HG03095 (cell line): ENCODE measurements around the gene SIRT6.
"Not testable (repeated sequence)": the region's sequence is repeated elsewhere in the genome, so short reads cannot be mapped to it uniquely, and the experiment has no call there.

ENCODE experiments used
- ATAC-seq: cut with Tn5 transposase; IDR thresholded peaks from one replicate; pipeline ENCODE4 v1.9.1; 2021; ENCODE audit warnings: moderate library complexity; ENCODE audit not compliant: unreplicated experiment

Gene SIRT6

GRCh38 chr19:4200940-4201542, 18.7 kb upstream of the SIRT6 start:
- ATAC-seq = no peak

GRCh38 chr19:4199699-4200293, 17.4 kb upstream of the SIRT6 start:
- ATAC-seq = no peak

DNA sequence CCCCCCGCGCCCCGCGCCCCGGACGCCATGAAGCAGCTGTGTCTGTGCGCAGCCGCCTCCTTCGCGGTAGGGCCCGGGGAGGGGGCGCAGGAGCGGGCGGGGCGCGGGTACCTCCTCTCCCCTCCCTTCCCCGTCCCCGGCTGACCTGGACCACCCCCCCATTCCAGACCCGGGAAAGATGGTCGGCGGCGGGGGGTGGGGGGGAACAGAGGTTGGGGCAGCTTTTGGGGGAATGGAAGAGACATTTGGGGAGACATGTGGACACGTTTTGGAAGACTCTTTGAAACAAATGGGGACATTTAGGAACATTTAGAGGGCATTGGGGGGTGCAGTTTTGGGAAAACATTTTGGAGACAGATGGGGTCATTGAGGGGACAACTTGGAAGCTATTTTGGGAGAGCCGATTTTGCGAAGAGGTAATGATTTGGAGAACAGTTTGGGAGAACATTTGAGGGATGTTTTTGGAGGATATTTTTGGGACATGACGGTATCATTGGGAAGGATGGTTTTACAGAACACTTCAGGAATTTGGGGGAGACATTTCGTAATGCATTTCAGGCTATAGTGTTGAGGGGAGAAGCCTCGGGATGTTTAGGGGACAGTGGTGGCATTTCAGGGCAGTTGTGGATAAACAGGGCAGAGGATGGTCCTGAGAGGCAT, 16.2 kb upstream of the SIRT6 start:
- ATAC-seq = no peak

DNA sequence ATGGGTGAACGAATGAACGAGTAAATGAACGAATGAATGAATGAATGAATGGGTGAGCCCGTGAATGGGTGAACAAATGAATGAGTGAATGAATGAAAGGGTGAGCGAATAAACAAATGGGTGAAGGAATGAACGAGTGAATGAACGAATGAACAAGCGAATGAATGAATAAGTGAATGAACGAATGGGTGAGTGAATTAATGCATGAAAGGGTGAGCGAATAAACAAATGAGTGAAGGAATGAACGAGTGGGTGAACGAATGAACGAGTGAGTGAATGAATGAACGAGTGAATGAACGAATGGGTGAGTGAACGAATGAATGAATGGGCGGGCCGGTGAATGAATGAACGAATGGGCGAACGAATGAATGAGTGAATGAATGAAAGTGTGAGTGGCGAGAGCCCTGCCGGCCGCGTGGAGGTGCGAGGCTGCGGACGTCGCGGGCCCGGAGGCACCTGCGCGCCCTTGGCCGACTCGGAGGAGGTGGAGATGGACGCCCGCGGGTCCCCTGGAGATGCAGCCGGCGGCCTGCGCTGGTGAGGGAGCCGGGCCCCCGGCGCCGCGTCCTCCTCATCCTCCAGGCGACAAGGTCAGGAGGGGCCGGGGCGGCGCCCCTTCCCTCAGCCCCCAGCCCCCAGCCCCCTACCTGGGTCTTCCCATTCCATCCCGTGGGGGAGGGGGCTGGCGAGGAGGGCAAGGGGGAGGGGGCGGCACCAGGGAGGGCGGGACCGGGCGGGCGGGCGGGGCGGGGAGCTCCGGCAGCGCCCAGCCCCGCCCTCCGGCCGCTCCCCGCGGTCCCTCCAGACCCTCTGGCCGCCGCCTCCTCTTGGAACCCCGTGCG, 15.5 kb upstream of the SIRT6 start:
- no peak for ATAC-seq

DNA sequence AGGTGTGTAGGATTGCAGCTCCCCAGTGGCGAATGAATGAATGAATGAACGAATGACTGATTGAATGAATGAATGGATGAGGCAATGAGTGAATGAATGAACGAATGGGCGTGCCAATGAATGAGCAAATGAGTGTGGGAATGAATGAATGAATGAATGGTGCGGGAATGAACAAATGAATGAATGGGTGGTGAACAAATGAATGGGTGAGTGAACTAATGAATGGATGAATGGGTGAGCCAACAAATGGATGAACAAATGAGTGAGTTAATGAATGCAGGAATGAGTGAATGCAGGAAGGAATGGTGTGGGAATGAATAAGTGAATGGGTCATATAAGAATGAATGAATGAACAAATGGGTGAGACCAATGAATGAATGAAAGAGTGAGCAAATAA, 14.9 kb upstream of the SIRT6 start:
- ATAC-seq = no peak

DNA sequence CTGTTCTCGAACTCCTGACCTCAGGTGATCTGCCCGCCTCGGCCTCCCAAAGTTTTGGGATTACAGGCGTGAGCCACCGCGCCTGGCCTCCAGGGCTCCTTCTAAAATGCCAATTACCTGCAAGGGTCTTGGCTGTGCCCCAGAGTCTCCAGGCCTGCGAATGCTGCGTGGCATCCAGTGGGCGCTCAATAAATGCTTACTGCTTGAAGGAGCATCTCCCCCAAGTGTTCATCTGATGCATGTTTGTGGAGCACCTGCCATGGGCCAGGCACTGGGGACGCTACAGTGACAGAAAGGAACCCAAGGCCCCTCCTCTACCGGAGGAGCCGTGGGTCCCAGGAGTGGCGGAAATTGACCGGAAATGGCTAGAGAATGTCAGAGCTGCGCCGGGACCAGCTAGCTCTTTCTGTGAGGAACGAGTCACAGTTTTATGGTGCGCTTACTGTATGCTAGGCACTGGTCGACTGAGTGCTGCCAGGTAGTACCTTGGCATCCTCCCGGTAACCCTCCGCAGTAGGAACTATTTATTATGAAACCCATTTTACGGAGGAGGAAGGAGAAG, 14.3 kb upstream of the SIRT6 start:
- ATAC-seq = no peak

DNA sequence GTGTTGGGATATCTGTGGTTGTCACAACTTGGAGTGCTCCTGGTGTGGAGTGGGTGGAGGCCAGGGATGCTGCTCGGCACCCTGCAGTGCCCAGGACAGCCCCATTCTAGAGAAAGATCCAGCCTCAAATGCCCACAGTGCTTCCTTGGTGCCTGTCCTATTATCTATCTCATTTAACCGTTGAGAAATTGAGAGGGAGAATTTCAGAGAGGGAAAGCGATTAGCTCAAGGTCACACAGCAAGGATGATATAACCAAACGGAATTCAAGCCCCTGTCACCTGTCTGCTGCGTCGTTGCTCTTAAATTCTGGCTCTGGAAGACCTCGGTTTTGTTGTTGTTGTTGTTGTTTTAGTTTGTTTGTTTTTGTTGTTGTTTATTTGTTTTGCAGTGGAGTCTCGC, 13.6 kb upstream of the SIRT6 start:
- ATAC-seq = no peak

- ATAC-seq = no peak
Observed at GRCh38 chr19:4194353-4194752, 12.0 kb upstream of the SIRT6 start.

DNA sequence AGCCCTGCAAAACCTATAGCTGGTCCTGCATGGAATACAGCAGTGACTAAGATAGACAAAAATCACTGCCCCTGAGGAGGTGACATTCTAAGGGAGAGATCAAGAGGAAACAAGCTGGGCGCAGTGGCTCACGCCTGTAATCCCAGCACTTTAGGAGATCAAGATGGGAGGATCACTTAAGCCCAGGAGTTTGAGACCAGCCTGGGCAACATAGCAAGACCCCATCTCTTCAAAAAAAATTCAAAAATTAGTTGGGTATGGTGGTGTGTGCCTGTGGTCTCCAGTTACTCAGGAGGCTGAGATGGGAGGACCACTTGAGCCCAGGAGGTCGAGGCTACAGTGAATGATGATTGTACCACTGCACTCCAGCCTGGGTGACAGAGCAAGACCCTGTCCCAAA, 10.2 kb upstream of the SIRT6 start:
- not testable (repeated sequence) for ATAC-seq

- no peak for ATAC-seq
Observed at GRCh38 chr19:4189641-4190040, 7.3 kb upstream of the SIRT6 start.

- ATAC-seq = no peak
Observed at GRCh38 chr19:4187313-4188122, 5.2 kb upstream of the SIRT6 start.

DNA sequence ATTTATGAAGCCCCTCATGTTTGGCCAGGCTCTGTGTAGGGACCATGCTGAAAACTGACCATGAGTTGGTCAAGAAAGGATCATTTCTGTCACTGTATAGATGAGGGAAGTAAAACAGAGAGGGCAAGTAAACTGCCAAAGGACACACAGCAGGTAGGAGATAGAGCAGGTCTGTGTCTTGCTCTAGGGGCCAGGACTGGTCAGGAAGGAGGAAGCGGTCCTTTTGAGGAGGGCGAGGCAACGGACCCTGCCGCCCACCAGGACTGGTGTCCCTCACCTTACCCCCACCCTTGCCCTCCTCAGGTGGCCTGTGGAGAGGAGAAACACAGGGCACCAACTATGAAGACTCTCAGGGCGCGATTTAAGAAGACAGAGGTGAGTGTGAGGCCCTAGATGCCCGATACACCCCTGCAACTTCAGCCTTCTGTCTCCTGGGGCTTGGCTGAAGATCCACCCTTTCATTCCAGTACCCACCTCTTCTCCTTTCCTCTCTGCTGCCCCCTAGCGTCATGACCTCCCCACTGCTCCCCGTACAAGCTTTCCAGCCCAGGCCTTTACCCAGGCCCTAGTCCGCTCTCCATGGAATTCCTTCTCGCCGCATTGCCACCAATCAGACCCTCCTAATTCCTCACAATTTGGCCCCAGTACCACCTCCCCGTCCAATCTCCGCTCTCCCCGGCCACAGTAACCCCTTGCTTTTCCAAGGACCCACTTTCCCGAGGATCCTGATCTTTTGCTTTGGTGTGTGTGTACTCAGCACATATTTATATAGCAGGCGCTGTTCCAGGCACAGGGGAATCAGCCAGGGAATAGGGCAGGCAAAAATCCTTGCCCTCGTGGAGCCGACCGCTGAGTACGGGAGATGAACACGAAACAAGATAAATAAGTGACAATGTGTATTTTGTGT, 4.0 kb upstream of the SIRT6 start:
- no peak for ATAC-seq

DNA sequence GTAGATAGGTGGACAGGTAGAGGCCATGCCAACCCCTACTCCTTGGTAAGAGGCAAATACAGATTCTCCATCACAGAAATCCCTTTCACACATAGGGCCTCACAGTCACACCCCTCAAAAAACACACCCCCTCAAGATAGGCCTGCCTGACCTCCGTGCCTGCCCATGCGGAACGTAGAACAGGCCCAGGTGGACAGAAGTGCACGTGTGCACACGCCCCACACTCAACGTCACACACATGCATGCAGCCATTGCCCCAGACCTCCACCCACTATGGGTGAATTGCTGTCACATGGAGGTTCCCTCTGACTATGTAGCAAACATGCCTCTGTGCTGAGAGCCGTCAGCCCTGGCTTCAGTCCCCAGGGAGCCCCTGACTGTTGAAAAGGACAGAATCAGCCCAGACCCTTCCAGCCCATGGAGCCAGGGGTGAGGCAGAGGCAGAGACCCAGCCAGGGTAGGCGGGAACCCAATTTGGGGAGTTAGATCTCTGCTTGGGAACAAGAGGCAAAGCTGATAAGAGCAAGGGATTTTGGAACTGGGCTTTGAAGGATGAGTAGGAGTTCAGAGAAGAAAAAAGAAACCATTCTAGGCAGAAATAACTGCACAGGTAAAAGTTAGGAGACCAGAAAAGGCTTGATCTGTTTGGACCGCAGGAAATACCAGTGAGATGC, 3.2 kb upstream of the SIRT6 start:
- ATAC-seq = no peak

- no peak for ATAC-seq
Observed at GRCh38 chr19:4184718-4185352, 2.5 kb upstream of the SIRT6 start.

GRCh38 chr19:4183967-4184717, 1.8 kb upstream of the SIRT6 start:
- no peak for ATAC-seq

DNA sequence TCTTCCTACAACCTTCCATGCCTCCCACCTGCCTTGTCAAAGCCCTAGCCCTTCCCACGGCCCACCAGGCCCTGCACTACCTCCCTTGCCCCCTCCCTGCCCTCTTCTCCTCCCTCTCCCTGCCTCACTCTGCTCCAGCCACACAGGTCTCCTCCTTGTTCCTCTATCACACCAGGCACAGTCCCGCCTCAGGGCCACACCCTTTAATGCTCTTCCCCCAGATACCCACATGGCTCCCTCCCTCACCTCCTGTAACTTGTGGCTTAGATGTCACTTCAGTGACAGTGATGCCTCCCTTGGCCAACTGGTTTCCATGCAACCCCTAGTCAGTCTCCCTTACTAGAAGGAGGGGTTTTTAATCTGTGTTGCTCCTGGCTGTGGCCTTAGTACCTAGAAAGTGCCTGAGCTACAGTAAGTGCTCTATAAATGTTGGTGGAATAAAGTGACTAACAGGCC, 1.3 kb downstream of the SIRT6 start:
- ATAC-seq = no peak

- ATAC-seq = no peak
Observed at GRCh38 chr19:4178990-4179389, 3.4 kb downstream of the SIRT6 start.

DNA sequence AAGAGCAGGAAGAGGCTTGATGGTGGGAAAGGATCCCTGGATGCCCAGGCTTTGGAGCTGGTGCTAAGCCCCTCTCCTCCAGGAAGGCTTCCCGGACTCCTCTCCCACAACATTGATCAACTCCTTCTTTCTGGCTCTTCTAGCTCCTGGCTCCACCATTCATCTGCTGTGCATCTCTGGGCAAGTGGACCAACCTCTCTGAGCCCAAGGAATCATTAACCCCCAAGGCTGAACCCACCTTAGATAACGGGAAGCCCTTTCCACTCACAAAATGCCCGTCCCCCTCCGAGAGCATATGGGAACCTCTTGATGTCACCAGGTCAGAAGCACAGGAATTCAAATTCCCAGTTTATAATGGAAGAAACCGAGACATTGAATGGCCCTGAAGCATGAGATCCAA, 5.2 kb downstream of the SIRT6 start:
- ATAC-seq = no peak
